SK-N-SH (cell line): ENCODE data around the gene SRGAP3.

ENCODE experiments used
- EP300 ChIP-seq, 2 experiments: IDR thresholded peaks; 2 replicates each; pipeline versions ENCODE4 v1.4.0 to v1.6.1; 2012; ENCODE audit warnings: borderline replicate concordance in 1 of 2, low read depth in 1 of 2, low read length in 1 of 2
- GATA2 ChIP-seq: sonication (generic); formaldehyde crosslinking; IDR thresholded peaks from 2 replicates; pipeline ENCODE4 v1.5.0; 2020; ENCODE audit warnings: mild to moderate bottlenecking, missing genetic modification reagents
- POLR2AphosphoS5 ChIP-seq: IDR thresholded peaks from 2 replicates; pipeline ENCODE4 v1.6.1; 2012; ENCODE audit warnings: low read depth, low read length
- RAD21 ChIP-seq: IDR thresholded peaks from 2 replicates; pipeline ENCODE4 v1.6.1; 2012; ENCODE audit warnings: mild to moderate bottlenecking, low read length
- TEAD4 ChIP-seq: IDR thresholded peaks from 2 replicates; pipeline ENCODE4 v1.4.0; 2012; ENCODE audit warnings: mild to moderate bottlenecking, borderline replicate concordance; ENCODE audit not compliant: insufficient read depth
- TF ChIP-seq, protein P1 (sequence below): IDR thresholded peaks from 2 replicates; pipeline ENCODE4 v1.4.0; 2012; ENCODE audit warnings: low read depth, borderline replicate concordance
- TF ChIP-seq, protein P2 (sequence below): fragments of 150-350 bp; IDR thresholded peaks from 2 replicates; pipeline ENCODE4 v1.6.1; 2017; ENCODE audit warnings: antibody characterized with exemption, low read length, low read depth, borderline replicate concordance
- TF ChIP-seq, protein P3 (sequence below): fragments of 200-600 bp; sonication (generic); IDR thresholded peaks from 2 replicates; pipeline ENCODE4 v1.6.1; 2017; ENCODE audit warnings: antibody characterized with exemption, mild to moderate bottlenecking, moderate library complexity
- TF ChIP-seq, protein P4 (sequence below): IDR thresholded peaks from 2 replicates; pipeline ENCODE4 v1.4.0; 2012; ENCODE audit warnings: low read depth
- TF ChIP-seq, protein P5 (sequence below): IDR thresholded peaks from 2 replicates; pipeline ENCODE4; 2012

DNA sequence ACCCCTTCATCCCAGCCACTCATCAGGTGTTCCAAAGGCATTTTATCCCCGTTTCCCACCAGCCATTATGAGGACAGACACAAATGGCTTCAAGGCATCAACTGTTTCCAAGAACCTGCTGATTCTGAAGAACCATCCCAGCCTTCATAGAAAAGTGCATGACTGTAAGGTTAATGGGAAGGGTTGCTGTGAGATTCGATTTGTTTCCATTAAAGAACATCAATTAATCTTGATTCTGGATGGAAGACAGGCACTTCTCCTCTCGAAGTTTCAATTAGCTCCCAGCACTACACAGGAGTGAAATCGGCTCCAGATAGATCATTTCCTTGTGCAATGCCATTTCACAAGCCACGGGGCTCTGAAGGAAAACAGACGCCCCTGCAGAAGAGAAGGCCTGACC lies 25.8 kb downstream of the SRGAP3 start:
- TF ChIP-seq TEAD4 (no peak), GATA2 (no peak), POLR2AphosphoS5 (no peak), EP300 (IDR thresholded peaks at IDR 0.05; ENCODE audit: borderline replicate concordance in 1 of 2, low read depth in 1 of 2, low read length in 1 of 2) (no peak), RAD21 (no peak)
- TF ChIP-seq, protein P1, sequence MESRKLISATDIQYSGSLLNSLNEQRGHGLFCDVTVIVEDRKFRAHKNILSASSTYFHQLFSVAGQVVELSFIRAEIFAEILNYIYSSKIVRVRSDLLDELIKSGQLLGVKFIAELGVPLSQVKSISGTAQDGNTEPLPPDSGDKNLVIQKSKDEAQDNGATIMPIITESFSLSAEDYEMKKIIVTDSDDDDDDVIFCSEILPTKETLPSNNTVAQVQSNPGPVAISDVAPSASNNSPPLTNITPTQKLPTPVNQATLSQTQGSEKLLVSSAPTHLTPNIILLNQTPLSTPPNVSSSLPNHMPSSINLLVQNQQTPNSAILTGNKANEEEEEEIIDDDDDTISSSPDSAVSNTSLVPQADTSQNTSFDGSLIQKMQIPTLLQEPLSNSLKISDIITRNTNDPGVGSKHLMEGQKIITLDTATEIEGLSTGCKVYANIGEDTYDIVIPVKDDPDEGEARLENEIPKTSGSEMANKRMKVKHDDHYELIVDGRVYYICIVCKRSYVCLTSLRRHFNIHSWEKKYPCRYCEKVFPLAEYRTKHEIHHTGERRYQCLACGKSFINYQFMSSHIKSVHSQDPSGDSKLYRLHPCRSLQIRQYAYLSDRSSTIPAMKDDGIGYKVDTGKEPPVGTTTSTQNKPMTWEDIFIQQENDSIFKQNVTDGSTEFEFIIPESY, result no peak
- TF ChIP-seq, protein P2, sequence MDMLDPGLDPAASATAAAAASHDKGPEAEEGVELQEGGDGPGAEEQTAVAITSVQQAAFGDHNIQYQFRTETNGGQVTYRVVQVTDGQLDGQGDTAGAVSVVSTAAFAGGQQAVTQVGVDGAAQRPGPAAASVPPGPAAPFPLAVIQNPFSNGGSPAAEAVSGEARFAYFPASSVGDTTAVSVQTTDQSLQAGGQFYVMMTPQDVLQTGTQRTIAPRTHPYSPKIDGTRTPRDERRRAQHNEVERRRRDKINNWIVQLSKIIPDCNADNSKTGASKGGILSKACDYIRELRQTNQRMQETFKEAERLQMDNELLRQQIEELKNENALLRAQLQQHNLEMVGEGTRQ, result no peak
- TF ChIP-seq, protein P3, sequence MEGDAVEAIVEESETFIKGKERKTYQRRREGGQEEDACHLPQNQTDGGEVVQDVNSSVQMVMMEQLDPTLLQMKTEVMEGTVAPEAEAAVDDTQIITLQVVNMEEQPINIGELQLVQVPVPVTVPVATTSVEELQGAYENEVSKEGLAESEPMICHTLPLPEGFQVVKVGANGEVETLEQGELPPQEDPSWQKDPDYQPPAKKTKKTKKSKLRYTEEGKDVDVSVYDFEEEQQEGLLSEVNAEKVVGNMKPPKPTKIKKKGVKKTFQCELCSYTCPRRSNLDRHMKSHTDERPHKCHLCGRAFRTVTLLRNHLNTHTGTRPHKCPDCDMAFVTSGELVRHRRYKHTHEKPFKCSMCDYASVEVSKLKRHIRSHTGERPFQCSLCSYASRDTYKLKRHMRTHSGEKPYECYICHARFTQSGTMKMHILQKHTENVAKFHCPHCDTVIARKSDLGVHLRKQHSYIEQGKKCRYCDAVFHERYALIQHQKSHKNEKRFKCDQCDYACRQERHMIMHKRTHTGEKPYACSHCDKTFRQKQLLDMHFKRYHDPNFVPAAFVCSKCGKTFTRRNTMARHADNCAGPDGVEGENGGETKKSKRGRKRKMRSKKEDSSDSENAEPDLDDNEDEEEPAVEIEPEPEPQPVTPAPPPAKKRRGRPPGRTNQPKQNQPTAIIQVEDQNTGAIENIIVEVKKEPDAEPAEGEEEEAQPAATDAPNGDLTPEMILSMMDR, result no peak
- TF ChIP-seq, protein P4, sequence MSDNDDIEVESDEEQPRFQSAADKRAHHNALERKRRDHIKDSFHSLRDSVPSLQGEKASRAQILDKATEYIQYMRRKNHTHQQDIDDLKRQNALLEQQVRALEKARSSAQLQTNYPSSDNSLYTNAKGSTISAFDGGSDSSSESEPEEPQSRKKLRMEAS, result no peak
- TF ChIP-seq, protein P5, sequence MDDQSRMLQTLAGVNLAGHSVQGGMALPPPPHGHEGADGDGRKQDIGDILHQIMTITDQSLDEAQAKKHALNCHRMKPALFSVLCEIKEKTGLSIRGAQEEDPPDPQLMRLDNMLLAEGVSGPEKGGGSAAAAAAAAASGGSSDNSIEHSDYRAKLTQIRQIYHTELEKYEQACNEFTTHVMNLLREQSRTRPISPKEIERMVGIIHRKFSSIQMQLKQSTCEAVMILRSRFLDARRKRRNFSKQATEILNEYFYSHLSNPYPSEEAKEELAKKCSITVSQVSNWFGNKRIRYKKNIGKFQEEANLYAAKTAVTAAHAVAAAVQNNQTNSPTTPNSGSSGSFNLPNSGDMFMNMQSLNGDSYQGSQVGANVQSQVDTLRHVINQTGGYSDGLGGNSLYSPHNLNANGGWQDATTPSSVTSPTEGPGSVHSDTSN, result no peak
